NB4 (cell line): ENCODE data around the gene MMP25.

Experiments
- POLR2A ChIP-seq: IDR thresholded peaks from 2 replicates; pipeline ENCODE4 v1.6.1; 2011; ENCODE audit warnings: mild to moderate bottlenecking; ENCODE audit not compliant: insufficient read length; ENCODE audit errors: extremely low read depth
- TF ChIP-seq, protein P1 (sequence below): IDR thresholded peaks from one replicate; pipeline ENCODE4 v1.5.1; 2012; ENCODE audit warnings: low read depth, low read length

DNA sequence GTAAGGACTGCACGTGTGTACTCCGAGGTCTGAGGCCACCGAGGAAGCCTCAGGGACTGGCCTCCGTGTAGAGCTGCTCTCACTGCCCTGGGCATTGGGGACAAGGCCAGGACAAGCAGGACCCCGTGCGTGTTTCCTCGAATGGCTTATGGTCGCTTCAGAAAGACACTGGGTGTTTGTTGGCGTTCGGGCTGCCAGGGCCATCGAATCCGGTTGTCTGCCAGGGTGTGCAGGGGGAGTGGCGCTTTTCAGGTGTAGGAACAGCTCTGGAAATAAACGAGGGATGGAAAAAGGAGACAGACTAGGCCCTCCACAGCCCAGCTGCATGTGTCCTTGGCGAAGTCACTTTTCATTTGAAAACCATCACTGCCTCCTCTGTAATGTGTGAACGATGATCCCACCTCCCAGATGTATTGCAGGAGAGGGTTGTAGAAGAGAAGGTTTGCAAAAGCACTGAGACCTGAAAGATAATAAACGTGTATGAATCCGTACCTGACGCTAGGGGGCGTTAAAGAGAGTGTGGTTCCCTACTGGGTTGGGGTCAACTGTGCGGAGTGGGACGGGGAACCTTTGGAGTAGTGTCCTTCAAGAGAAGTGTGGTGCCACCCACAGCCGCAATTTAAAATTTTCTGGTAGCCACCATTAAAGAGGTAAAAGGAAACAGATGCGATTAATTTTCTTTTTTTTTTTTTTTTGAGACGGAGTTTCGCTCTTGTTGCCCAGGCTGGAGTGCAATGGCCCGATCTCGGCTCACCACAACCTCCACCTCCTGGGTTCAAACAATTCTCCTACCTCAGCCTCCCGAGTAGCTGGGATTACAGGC, 54.9 kb downstream of the MMP25 start:
- TF ChIP-seq, protein P1, sequence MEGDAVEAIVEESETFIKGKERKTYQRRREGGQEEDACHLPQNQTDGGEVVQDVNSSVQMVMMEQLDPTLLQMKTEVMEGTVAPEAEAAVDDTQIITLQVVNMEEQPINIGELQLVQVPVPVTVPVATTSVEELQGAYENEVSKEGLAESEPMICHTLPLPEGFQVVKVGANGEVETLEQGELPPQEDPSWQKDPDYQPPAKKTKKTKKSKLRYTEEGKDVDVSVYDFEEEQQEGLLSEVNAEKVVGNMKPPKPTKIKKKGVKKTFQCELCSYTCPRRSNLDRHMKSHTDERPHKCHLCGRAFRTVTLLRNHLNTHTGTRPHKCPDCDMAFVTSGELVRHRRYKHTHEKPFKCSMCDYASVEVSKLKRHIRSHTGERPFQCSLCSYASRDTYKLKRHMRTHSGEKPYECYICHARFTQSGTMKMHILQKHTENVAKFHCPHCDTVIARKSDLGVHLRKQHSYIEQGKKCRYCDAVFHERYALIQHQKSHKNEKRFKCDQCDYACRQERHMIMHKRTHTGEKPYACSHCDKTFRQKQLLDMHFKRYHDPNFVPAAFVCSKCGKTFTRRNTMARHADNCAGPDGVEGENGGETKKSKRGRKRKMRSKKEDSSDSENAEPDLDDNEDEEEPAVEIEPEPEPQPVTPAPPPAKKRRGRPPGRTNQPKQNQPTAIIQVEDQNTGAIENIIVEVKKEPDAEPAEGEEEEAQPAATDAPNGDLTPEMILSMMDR: peak; percentile 60
- TF ChIP-seq POLR2A: no peak
